ENCODE results near the gene ZRSR2.

ZRSR2 gene

GRCh38 chrX:15869695-15870094 is 79.4 kb downstream of the ZRSR2 start:
- DNase-seq (ENCODE audit: low read depth), result no peak
- TF ChIP-seq CTCF (conservative IDR thresholded peaks at IDR 0.05; ENCODE audit: control insufficient read depth, insufficient read depth, low read depth, low read length), result no peak
- H3K4me3 ChIP-seq (ENCODE audit: control insufficient read depth, low read depth, low read length), result no peak overlapping the region

GRCh38 chrX:15870310-15870709 is 80.0 kb downstream of the ZRSR2 start:
- H3K4me3 ChIP-seq (ENCODE audit: control insufficient read depth, low read depth, low read length), result no peak overlapping the region
- DNase-seq (ENCODE audit: low read depth), result peak; percentile 6
- no peak for TF ChIP-seq CTCF (conservative IDR thresholded peaks at IDR 0.05; ENCODE audit: control insufficient read depth, insufficient read depth, low read depth, low read length)

All from fibroblast of mammary gland (primary cell).